BJ (cell line): ENCODE results near the gene PIK3CA. TPM values are rescaled to one million over a fixed set of nuclear protein-coding genes. Genes with fewer than 3 reads are reported as not detected.

Source experiments
- CTCF ChIA-PET: fragments of 350-600 bp; formaldehyde crosslinking; extraction: SDS; loops from one replicate; lab custom pipeline; 2021; ENCODE audit warnings: antibody characterized with exemption, inconsistent platforms; lab: Yijun Ruan, JAX
- POLR2A ChIA-PET: fragments of 300-600 bp; sonication (Branson Sonifier 250); formaldehyde crosslinking; extraction: SDS; loops from one replicate; lab custom pipeline; 2021; ENCODE audit warnings: antibody characterized with exemption; lab: Charles Lee
- DNase-seq: peaks from one replicate; pipeline ENCODE4 v3.0.0-alpha.2; 2011; ENCODE audit warnings: low read depth
- H3K27me3 ChIP-seq: 2 replicates; pipeline ENCODE4 v1.6.0; 2011; ENCODE audit warnings: low read length; ENCODE audit not compliant: control insufficient read depth, insufficient read depth
- H3K36me3 ChIP-seq: 2 replicates; pipeline ENCODE4 v1.5.1; 2011; ENCODE audit warnings: low read length; ENCODE audit not compliant: control insufficient read depth, insufficient read depth
- H3K4me3 ChIP-seq: 2 replicates; pipeline ENCODE4 v1.5.1; 2011; ENCODE audit warnings: low read depth, mild to moderate bottlenecking, control low read depth, low read length
- polyA plus RNA-seq: library from polyadenylated mRNA; depleted of rRNA; stranded (reverse); fragments of >200 nt; gene quantifications from 2 replicates; pipeline ENCODE4 v1.2.3, GENCODE V29; 2011
- TF ChIP-seq, protein P1 (sequence below): IDR thresholded peaks from 2 replicates; pipeline ENCODE4 v1.5.1; 2011; ENCODE audit warnings: low read depth, mild to moderate bottlenecking, control low read depth, inconsistent platforms, low read length, moderate library complexity; ENCODE audit not compliant: insufficient read depth

PIK3CA gene
- polyA plus RNA-seq, 1 experiment: 5.5 TPM

- Histone ChIP-seq H3K27me3 (no peaks in the 10 kb centered on the region), H3K36me3 (no peaks in the 10 kb centered on the region), H3K4me3 (no peak overlapping the region)
- DNase-seq: no peak
- TF ChIP-seq, protein P1, sequence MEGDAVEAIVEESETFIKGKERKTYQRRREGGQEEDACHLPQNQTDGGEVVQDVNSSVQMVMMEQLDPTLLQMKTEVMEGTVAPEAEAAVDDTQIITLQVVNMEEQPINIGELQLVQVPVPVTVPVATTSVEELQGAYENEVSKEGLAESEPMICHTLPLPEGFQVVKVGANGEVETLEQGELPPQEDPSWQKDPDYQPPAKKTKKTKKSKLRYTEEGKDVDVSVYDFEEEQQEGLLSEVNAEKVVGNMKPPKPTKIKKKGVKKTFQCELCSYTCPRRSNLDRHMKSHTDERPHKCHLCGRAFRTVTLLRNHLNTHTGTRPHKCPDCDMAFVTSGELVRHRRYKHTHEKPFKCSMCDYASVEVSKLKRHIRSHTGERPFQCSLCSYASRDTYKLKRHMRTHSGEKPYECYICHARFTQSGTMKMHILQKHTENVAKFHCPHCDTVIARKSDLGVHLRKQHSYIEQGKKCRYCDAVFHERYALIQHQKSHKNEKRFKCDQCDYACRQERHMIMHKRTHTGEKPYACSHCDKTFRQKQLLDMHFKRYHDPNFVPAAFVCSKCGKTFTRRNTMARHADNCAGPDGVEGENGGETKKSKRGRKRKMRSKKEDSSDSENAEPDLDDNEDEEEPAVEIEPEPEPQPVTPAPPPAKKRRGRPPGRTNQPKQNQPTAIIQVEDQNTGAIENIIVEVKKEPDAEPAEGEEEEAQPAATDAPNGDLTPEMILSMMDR: no peak
- CTCF ChIA-PET: no interaction called here
- POLR2A ChIA-PET: no interaction called here
These were observed 20.8 kb downstream of the PIK3CA start for GRCh38 chr3:179168918-179169317.

DNA sequence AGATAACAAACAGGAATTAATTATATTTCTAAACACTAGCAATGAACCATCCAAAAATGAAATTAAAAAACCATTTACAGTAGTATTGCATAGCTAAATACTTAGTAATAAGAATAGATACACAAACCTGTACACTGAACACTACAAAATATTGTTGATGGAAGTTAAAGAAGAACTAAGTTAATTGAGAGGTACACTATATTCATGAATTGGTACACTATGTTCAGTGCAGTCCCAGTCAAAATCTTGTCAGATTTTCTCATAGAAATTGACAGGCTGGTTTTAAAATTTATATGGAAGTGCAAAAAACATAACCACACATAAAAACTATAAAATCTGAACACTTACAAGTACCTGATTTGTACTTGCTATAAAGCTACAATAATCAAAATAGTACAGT, 24.4 kb downstream of the PIK3CA start:
- CTCF ChIA-PET: no interaction called here
- TF ChIP-seq, protein P1: no peak
- Histone ChIP-seq H3K36me3 (no peaks in the 10 kb centered on the region), H3K27me3 (no peaks in the 10 kb centered on the region), H3K4me3 (no peak overlapping the region)
- POLR2A ChIA-PET: no interaction called here
- DNase-seq: no peak

- no peak for DNase-seq
- H3K27me3 ChIP-seq: no peaks in the 10 kb centered on the region
- H3K36me3 ChIP-seq: no peaks in the 10 kb centered on the region
- ChIA-PET POLR2A (no interaction called here), CTCF (no interaction called here)
- H3K4me3 ChIP-seq: no peak overlapping the region
- TF ChIP-seq, protein P1: no peak
These were observed 26.2 kb downstream of the PIK3CA start for GRCh38 chr3:179174316-179174715.

- no peak for DNase-seq
- H3K27me3 ChIP-seq: no peaks in the 10 kb centered on the region
- TF ChIP-seq, protein P1: no peak
- no peak overlapping the region for H3K4me3 ChIP-seq
- POLR2A ChIA-PET: no interaction called here
- CTCF ChIA-PET: no interaction called here
- H3K36me3 ChIP-seq: no peaks in the 10 kb centered on the region
These were observed 26.7 kb downstream of the PIK3CA start for GRCh38 chr3:179174898-179175297.

- POLR2A ChIA-PET: no interaction called here
- no peaks in the 10 kb centered on the region for H3K36me3 ChIP-seq
- DNase-seq: peak; percentile 16
- CTCF ChIA-PET: no interaction called here
- no peaks in the 10 kb centered on the region for H3K27me3 ChIP-seq
- no peak overlapping the region for H3K4me3 ChIP-seq
- TF ChIP-seq, protein P1: no peak
These were observed 27.2 kb downstream of the PIK3CA start for GRCh38 chr3:179175358-179175757.
